HepG2 (cell line): ENCODE data around the gene GPS2. TPM values are rescaled to one million over a fixed set of nuclear protein-coding genes. Genes with fewer than 3 reads are reported as not detected.

Experiments
- CCAR2 ChIP-seq: fragments of 200-400 bp; formaldehyde crosslinking; optimal IDR thresholded peaks from 2 replicates; pipeline ENCODE3; 2018; ENCODE audit warnings: low read depth, mild to moderate bottlenecking, low read length, moderate library complexity
- CEBPB ChIP-seq: IDR thresholded peaks from 2 replicates; pipeline ENCODE4 v1.6.1; 2011; ENCODE audit warnings: low read depth, low read length, improper control_type of control experiment, borderline replicate concordance
- FOSL1 ChIP-seq: sonication (generic); formaldehyde crosslinking; IDR thresholded peaks from 2 replicates; pipeline ENCODE4 v1.9.0; 2021; ENCODE audit warnings: missing genetic modification reagents, borderline replicate concordance
- HES4 ChIP-seq: sonication (generic); formaldehyde crosslinking; IDR thresholded peaks from 2 replicates; pipeline ENCODE4 v1.9.0; 2021; ENCODE audit warnings: mild to moderate bottlenecking, missing genetic modification reagents, borderline replicate concordance
- HOXA3 ChIP-seq: sonication (generic); formaldehyde crosslinking; IDR thresholded peaks from 2 replicates; pipeline ENCODE4 v1.5.0; 2020; ENCODE audit warnings: missing genetic modification reagents
- IKZF1 ChIP-seq: fragments of 450-650 bp; IDR thresholded peaks from 2 replicates; pipeline ENCODE4 v1.7.1; 2016
- MIXL1 ChIP-seq: IDR thresholded peaks from 2 replicates; pipeline ENCODE4 v1.6.1; 2016
- RAD21 ChIP-seq: fragments of 450-650 bp; formaldehyde crosslinking; IDR thresholded peaks from 2 replicates; pipeline ENCODE4 v1.5.0; 2020; ENCODE audit warnings: mild to moderate bottlenecking
- ZNF674 ChIP-seq: sonication (generic); formaldehyde crosslinking; IDR thresholded peaks from 2 replicates; pipeline ENCODE4 v1.5.0; 2020; ENCODE audit warnings: low read depth, mild to moderate bottlenecking, missing genetic modification reagents
- ZNF883 ChIP-seq: sonication (generic); formaldehyde crosslinking; IDR thresholded peaks from 2 replicates; pipeline ENCODE4 v1.5.1; 2020; ENCODE audit warnings: mild to moderate bottlenecking, missing genetic modification reagents; ENCODE audit errors: not compliant biosample characterization
- polyA plus RNA-seq, 8 experiments: library from polyadenylated mRNA; depleted of rRNA in 3 of 8; stranded (reverse) in 7 of 8; unstranded in 1 of 8; fragments of >200 nt; fragmentation: Illumina TruSeq in 4 of 8; extraction: Trizol in 4 of 8; gene quantifications; 2 replicates each; pipeline versions ENCODE4 v1.2.1 to v1.2.3, GENCODE V29; 2011 to 2016; ENCODE audit warnings: low read depth in 4 of 8, missing spikeins in 1 of 8, mixed read lengths in 1 of 8; ENCODE audit not compliant: insufficient read depth in 1 of 8
- total RNA-seq, 5 experiments: library from RNA; depleted of rRNA; stranded (reverse); fragments of >200 nt; fragmentation: Illumina TruSeq; extraction: Trizol; gene quantifications; 2 replicates each; pipeline ENCODE4 v1.2.3, GENCODE V29; 2016; ENCODE audit warnings: low read depth in 1 of 5
- TF ChIP-seq, protein P1 (sequence below): sonication (generic); formaldehyde crosslinking; IDR thresholded peaks from 2 replicates; pipeline ENCODE4 v1.4.0; 2020; ENCODE audit warnings: missing genetic modification reagents
- TF ChIP-seq, protein P2 (sequence below): IDR thresholded peaks from 2 replicates; pipeline ENCODE4 v1.6.1; 2016; ENCODE audit warnings: missing compliant biosample characterization, missing genetic modification reagents, borderline replicate concordance
- TF ChIP-seq, protein P3 (sequence below): sonication (generic); formaldehyde crosslinking; IDR thresholded peaks from 2 replicates; pipeline ENCODE4 v1.9.0; 2021; ENCODE audit warnings: mild to moderate bottlenecking, missing genetic modification reagents
- TF ChIP-seq, protein P4 (sequence below), 2 experiments: sonication (generic) in 1 of 2; formaldehyde crosslinking in 1 of 2; IDR thresholded peaks; 2 replicates each; pipeline versions ENCODE4 v1.4.0 to v1.6.1; 2016 to 2020; ENCODE audit warnings: borderline replicate concordance in 1 of 2, low read depth in 1 of 2, mild to moderate bottlenecking in 1 of 2, missing genetic modification reagents in 1 of 2

GPS2 gene
- total and polyA plus RNA-seq, 2 of the 13 experiments (the other 11 are each of a cell fraction or from before 2014, with no cell fraction given): 58.0 to 59.4 TPM

DNA sequence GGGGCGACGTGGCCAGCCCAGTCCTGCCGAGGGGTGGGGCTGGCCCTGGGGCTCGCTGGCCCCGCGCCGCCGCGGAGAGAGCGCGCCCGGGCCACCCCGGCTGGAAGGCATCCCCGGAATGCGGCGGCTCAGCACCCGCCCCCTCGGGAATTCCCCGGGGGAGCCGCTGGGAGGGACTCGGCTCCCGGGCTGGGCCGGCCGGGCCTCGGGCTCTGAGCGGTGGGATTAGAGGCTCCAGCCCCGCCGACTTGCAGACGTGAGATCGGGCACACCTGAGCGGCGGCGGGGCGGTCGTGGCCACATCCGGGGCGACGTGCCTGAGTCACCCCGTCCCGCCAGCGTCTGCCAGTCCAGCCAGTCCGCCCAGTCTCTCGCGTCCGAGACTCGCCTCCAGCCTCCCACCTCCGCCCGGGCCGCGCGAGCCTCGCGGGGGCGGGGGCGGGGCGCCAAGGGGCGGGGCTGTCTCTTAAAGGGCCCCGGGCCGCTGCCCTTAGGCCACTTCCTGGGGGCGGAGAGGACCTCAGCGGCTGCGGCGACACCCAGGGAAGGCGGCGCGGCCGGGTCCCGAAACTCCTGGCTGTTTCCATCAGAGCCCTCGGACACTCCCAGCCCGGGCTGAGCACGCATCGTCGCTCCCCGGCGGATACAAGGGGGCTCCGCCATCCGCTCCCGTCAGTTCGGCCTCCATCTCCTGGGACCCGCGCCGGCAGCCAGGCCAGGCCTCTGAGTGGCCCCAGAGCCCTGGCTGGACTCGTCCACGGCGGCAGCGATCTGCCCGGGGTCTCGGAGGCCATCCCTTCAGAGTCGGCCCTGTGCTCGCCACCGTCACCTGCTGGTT lies 36.7 kb upstream of the GPS2 start, which contains the start of gene KCTD11 (continued):
- TF ChIP-seq CEBPB: no peak
- no peak for TF ChIP-seq CCAR2
- no peak for TF ChIP-seq IKZF1
- TF ChIP-seq, protein P1, sequence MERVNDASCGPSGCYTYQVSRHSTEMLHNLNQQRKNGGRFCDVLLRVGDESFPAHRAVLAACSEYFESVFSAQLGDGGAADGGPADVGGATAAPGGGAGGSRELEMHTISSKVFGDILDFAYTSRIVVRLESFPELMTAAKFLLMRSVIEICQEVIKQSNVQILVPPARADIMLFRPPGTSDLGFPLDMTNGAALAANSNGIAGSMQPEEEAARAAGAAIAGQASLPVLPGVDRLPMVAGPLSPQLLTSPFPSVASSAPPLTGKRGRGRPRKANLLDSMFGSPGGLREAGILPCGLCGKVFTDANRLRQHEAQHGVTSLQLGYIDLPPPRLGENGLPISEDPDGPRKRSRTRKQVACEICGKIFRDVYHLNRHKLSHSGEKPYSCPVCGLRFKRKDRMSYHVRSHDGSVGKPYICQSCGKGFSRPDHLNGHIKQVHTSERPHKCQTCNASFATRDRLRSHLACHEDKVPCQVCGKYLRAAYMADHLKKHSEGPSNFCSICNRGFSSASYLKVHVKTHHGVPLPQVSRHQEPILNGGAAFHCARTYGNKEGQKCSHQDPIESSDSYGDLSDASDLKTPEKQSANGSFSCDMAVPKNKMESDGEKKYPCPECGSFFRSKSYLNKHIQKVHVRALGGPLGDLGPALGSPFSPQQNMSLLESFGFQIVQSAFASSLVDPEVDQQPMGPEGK: peak; percentile 80
- TF ChIP-seq, protein P2, sequence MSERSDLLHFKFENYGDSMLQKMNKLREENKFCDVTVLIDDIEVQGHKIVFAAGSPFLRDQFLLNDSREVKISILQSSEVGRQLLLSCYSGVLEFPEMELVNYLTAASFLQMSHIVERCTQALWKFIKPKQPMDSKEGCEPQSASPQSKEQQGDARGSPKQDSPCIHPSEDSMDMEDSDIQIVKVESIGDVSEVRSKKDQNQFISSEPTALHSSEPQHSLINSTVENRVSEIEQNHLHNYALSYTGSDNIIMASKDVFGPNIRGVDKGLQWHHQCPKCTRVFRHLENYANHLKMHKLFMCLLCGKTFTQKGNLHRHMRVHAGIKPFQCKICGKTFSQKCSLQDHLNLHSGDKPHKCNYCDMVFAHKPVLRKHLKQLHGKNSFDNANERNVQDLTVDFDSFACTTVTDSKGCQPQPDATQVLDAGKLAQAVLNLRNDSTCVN (CRISPR knock-in tag): no peak
- no peak for TF ChIP-seq FOSL1 (CRISPR knock-in tag)
- TF ChIP-seq MIXL1 (CRISPR knock-in tag): peak; percentile 10; the same call in 1 of the 2 replicates
- TF ChIP-seq, protein P3, sequence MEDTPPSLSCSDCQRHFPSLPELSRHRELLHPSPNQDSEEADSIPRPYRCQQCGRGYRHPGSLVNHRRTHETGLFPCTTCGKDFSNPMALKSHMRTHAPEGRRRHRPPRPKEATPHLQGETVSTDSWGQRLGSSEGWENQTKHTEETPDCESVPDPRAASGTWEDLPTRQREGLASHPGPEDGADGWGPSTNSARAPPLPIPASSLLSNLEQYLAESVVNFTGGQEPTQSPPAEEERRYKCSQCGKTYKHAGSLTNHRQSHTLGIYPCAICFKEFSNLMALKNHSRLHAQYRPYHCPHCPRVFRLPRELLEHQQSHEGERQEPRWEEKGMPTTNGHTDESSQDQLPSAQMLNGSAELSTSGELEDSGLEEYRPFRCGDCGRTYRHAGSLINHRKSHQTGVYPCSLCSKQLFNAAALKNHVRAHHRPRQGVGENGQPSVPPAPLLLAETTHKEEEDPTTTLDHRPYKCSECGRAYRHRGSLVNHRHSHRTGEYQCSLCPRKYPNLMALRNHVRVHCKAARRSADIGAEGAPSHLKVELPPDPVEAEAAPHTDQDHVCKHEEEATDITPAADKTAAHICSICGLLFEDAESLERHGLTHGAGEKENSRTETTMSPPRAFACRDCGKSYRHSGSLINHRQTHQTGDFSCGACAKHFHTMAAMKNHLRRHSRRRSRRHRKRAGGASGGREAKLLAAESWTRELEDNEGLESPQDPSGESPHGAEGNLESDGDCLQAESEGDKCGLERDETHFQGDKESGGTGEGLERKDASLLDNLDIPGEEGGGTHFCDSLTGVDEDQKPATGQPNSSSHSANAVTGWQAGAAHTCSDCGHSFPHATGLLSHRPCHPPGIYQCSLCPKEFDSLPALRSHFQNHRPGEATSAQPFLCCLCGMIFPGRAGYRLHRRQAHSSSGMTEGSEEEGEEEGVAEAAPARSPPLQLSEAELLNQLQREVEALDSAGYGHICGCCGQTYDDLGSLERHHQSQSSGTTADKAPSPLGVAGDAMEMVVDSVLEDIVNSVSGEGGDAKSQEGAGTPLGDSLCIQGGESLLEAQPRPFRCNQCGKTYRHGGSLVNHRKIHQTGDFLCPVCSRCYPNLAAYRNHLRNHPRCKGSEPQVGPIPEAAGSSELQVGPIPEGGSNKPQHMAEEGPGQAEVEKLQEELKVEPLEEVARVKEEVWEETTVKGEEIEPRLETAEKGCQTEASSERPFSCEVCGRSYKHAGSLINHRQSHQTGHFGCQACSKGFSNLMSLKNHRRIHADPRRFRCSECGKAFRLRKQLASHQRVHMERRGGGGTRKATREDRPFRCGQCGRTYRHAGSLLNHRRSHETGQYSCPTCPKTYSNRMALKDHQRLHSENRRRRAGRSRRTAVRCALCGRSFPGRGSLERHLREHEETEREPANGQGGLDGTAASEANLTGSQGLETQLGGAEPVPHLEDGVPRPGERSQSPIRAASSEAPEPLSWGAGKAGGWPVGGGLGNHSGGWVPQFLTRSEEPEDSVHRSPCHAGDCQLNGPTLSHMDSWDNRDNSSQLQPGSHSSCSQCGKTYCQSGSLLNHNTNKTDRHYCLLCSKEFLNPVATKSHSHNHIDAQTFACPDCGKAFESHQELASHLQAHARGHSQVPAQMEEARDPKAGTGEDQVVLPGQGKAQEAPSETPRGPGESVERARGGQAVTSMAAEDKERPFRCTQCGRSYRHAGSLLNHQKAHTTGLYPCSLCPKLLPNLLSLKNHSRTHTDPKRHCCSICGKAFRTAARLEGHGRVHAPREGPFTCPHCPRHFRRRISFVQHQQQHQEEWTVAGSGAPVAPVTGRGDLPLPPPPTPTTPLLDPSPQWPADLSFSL (CRISPR knock-in tag): no peak
- peak; percentile 15; the same call in 1 of the 2 replicates for TF ChIP-seq HOXA3 (CRISPR knock-in tag)
- 0 out of 2 replicates have a peak, but pooled peaks have one; percentile 70 for TF ChIP-seq ZNF674 (CRISPR knock-in tag)
- no peak for TF ChIP-seq ZNF883 (CRISPR knock-in tag)
- no peak for TF ChIP-seq HES4 (CRISPR knock-in tag)
- TF ChIP-seq RAD21: peak; percentile 58; the same call in 1 of the 2 replicates
- TF ChIP-seq, protein P4, sequence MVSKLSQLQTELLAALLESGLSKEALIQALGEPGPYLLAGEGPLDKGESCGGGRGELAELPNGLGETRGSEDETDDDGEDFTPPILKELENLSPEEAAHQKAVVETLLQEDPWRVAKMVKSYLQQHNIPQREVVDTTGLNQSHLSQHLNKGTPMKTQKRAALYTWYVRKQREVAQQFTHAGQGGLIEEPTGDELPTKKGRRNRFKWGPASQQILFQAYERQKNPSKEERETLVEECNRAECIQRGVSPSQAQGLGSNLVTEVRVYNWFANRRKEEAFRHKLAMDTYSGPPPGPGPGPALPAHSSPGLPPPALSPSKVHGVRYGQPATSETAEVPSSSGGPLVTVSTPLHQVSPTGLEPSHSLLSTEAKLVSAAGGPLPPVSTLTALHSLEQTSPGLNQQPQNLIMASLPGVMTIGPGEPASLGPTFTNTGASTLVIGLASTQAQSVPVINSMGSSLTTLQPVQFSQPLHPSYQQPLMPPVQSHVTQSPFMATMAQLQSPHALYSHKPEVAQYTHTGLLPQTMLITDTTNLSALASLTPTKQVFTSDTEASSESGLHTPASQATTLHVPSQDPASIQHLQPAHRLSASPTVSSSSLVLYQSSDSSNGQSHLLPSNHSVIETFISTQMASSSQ (IDR thresholded peaks at IDR 0.05; ENCODE audit: low read depth): no peak
- TF ChIP-seq, protein P4 (CRISPR knock-in tag; IDR thresholded peaks at IDR 0.05; ENCODE audit: borderline replicate concordance): no peak
